GM23338 (cell line): ENCODE data around the gene RPS13.

Source experiments
- CTCF ChIP-seq, 2 experiments: fragments of 200-600 bp in 1 of 2; sonication (generic) in 1 of 2; conservative IDR thresholded peaks; 2 replicates each; pipeline versions ENCODE4 v1.5.1 to v1.6.1; 2016 to 2017; ENCODE audit warnings: antibody characterized with exemption in 2 of 2, low read depth in 2 of 2, mild to moderate bottlenecking in 2 of 2, moderate library complexity in 1 of 2
- EZH2phosphoT487 ChIP-seq: fragments of 200-600 bp; sonication (generic); IDR thresholded peaks from one replicate; pipeline ENCODE4 v1.8.1; 2018; ENCODE audit warnings: antibody characterized with exemption; ENCODE audit not compliant: unreplicated experiment
- POLR2AphosphoS5 ChIP-seq: IDR thresholded peaks from 2 replicates; pipeline ENCODE4 v1.6.1; 2016; ENCODE audit warnings: antibody characterized with exemption, low read depth

GRCh38 chr11:17046690-17047089 is 30.8 kb downstream of the RPS13 start:
- TF ChIP-seq POLR2AphosphoS5 (no peak), CTCF (conservative IDR thresholded peaks at IDR 0.05; ENCODE audit: low read depth in 2 of 2) (no peak), EZH2phosphoT487 (no peak)
